Fibroblast of villous mesenchyme (primary cell): ENCODE measurements around the gene MSLN. TPM values are rescaled to one million over a fixed set of nuclear protein-coding genes. Genes with fewer than 3 reads are reported as not detected.

Experiments
- DNase-seq: peaks from one replicate; pipeline ENCODE4 v3.0.0-alpha.2; 2010; ENCODE audit warnings: low read depth
- H3K4me3 ChIP-seq: 2 replicates; pipeline ENCODE4 v1.5.1; 2011; ENCODE audit warnings: low read depth, mild to moderate bottlenecking, low read length
- CTCF ChIP-seq: IDR thresholded peaks from 2 replicates; pipeline ENCODE4 v1.5.1; 2012; ENCODE audit warnings: low read depth, mild to moderate bottlenecking, low read length; ENCODE audit not compliant: insufficient read depth
- small RNA-seq: library from RNA; depleted of rRNA; stranded (forward); fragments of <200 nt; gene quantifications from one replicate; pipeline ENCODE3, GENCODE V24; 2012
- total RNA-seq: library from RNA; depleted of rRNA; stranded (reverse); fragments of >200 nt; gene quantifications from 2 replicates; pipeline ENCODE4 v1.2.3, GENCODE V29; 2012

MSLN gene
- total RNA-seq, 1 donor = 0.86 TPM

GRCh38 chr16:814974-815373 lies 54.4 kb downstream of the MSLN start:
- DNase-seq = peak; percentile 8
- no peak overlapping the region for H3K4me3 ChIP-seq
- no peak for TF ChIP-seq CTCF

DNA sequence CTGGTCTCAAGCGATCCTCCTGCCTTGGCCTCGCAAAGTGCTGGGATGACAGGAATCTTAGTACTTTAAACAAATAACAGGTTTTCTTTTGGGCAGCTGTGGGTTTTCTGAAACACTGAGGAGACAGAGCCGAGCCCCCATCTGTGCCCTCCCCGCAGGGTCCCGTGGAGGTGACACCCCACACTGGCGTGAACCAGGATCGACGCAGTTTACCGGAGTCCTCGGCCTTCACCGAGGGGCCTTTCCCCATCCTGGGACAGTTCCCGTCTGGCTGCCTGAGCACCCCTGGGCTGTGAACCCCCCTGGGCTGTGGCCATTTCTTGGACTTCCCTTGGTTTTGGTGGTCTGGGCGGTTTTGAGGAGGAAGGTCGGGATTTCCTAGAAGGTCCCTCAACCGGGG lies 55.3 kb downstream of the MSLN start:
- DNase-seq = no peak
- no peak overlapping the region for H3K4me3 ChIP-seq
- no peak for TF ChIP-seq CTCF

DNA sequence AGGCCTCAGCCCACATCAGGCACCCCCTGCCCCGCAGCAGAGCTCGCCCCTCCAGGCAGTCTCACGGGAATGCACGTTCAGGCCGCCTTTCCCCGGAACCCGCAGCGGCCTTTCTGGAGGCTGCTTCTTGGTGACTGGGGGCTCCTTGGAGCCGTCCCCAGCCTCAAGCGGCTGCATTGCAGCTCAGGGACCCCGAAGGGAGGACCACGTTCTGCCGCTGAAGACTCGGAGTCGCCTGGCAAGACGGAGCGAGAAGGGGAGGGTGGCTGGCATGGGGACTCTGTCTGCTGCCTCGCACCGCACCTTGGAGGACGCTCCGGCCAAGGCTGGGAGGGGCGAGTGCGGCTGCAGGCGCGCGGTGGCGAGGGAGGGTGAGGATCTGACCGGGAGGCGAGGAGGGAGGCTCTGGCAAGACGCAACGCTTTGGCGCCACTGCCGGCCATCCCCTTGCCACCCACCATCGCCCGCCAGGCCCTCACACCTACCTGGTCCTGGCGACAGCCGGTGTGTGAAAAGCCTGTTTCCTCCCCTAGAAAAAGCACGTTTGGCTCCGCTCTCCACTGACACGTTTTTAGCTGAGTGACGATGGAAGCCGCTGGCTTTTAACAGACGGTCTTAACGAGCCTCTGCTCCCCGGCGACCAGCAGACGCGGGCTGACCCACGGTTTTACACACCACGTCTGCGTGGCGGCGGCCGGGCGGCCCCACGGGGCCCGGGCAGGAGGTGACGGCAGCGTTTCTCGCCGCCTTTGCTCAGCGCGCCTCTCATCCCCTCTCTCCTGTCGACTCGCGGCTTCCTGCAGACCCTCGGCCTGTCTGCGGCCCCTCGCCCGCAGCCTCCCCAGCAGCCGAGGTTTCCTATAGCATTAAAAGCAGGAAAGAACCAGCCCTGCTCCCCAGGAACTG lies 56.7 kb downstream of the MSLN start:
- H3K4me3 ChIP-seq = no peak overlapping the region
- no peak for TF ChIP-seq CTCF
- no peak for DNase-seq

GRCh38 chr16:818132-818531 lies 57.6 kb downstream of the MSLN start:
- H3K4me3 ChIP-seq = no peak overlapping the region
- no peak for DNase-seq
- TF ChIP-seq CTCF = no peak

Small RNA genes within 50 kb of the gene (small RNA-seq; reads per million reads assigned to genes)
- not detected for gene MIR662

Other genes starting within 250 kb of the MSLN start
- gene CAPN15, start 233.0 kb upstream of the MSLN start, total RNA-seq = 37.1 and 43.2 TPM in 2 replicates
- not detected in 2 replicates for gene PRR35, start 200.3 kb upstream of the MSLN start, total RNA-seq
- gene NHLRC4, start 193.7 kb upstream of the MSLN start, total RNA-seq = 1.7 and 3.2 TPM in 2 replicates
- gene PIGQ, start 190.8 kb upstream of the MSLN start, total RNA-seq = 22.0 and 33.8 TPM in 2 replicates
- gene RAB40C, start 170.7 kb upstream of the MSLN start, total RNA-seq = 9.9 and 10.6 TPM in 2 replicates
- under 0.01 and 0.43 TPM in 2 replicates for gene WFIKKN1, start 129.7 kb upstream of the MSLN start, total RNA-seq
- gene METTL26, start 124.4 kb upstream of the MSLN start, total RNA-seq = 51.8 and 78.3 TPM in 2 replicates
- gene MCRIP2, start 118.9 kb upstream of the MSLN start, total RNA-seq = 14.8 and 16.0 TPM in 2 replicates
- 12.5 and 18.7 TPM in 2 replicates for gene WDR90, start 111.4 kb upstream of the MSLN start, total RNA-seq
- 44.0 and 53.1 TPM in 2 replicates for gene RHOT2, start 92.6 kb upstream of the MSLN start, total RNA-seq
- gene RHBDL1, start 85.1 kb upstream of the MSLN start, total RNA-seq = 1.3 and 1.9 TPM in 2 replicates
- gene STUB1, start 80.3 kb upstream of the MSLN start, total RNA-seq = 100 and 113 TPM in 2 replicates
- 35.4 and 36.3 TPM in 2 replicates for gene JMJD8, start 76.4 kb upstream of the MSLN start, total RNA-seq
- gene WDR24, start 70.3 kb upstream of the MSLN start, total RNA-seq = 8.2 and 9.0 TPM in 2 replicates
- gene FBXL16, start 54.9 kb upstream of the MSLN start, total RNA-seq = under 0.01 TPM in 2 replicates
- gene METRN, start 45.6 kb upstream of the MSLN start, total RNA-seq = 39.3 and 44.5 TPM in 2 replicates
- gene ANTKMT, start 39.6 kb upstream of the MSLN start, total RNA-seq = 19.4 and 37.0 TPM in 2 replicates
- gene CCDC78, start 34.3 kb upstream of the MSLN start, total RNA-seq = 1.3 and 3.2 TPM in 2 replicates
- 14.7 and 21.9 TPM in 2 replicates for gene HAGHL, start 33.6 kb upstream of the MSLN start, total RNA-seq
- gene CIAO3, start 19.7 kb upstream of the MSLN start, total RNA-seq = 31.6 and 37.1 TPM in 2 replicates
- gene RPUSD1, start 27.6 kb downstream of the MSLN start, total RNA-seq = 21.2 and 32.2 TPM in 2 replicates
- gene CHTF18, start 27.9 kb downstream of the MSLN start, total RNA-seq = 13.8 and 13.9 TPM in 2 replicates
- not detected in 2 replicates for gene GNG13, start 40.0 kb downstream of the MSLN start, total RNA-seq
- gene LMF1, start 210.2 kb downstream of the MSLN start, total RNA-seq = 13.0 and 15.8 TPM in 2 replicates
- under 0.01 TPM in 1 of 2 replicates, not detected in the other for gene SOX8, start 221.0 kb downstream of the MSLN start, total RNA-seq